ENCODE results near the gene FPR3.

The FPR3 gene

GRCh38 chr19:51798062-51798461 is 3.1 kb downstream of the FPR3 start:
- TF ChIP-seq TEAD4 (IDR thresholded peaks at IDR 0.05): no peak
- TF ChIP-seq MAX (IDR thresholded peaks at IDR 0.05): no peak
- no peak for TF ChIP-seq EGR1 (IDR thresholded peaks at IDR 0.05)
- TF ChIP-seq CREB1 (IDR thresholded peaks at IDR 0.05; ENCODE audit: low read depth): no peak
- no peak for TF ChIP-seq USF1 (IDR thresholded peaks at IDR 0.05)
- TF ChIP-seq CEBPB (IDR thresholded peaks at IDR 0.05): no peak

GRCh38 chr19:51799034-51799773 is 4.2 kb downstream of the FPR3 start:
- TF ChIP-seq NFIC (IDR thresholded peaks at IDR 0.05) (peak; percentile 26; the same call in 1 of the 2 replicates), CEBPB (IDR thresholded peaks at IDR 0.05) (no peak)

GRCh38 chr19:51799774-51800472 is 5.0 kb downstream of the FPR3 start:
- TF ChIP-seq ZBTB7A (IDR thresholded peaks at IDR 0.05; ENCODE audit: low read depth) (no peak), YY1 (IDR thresholded peaks at IDR 0.05; ENCODE audit: low read depth) (no peak), REST (IDR thresholded peaks at IDR 0.05; ENCODE audit: low read depth) (no peak), TEAD4 (IDR thresholded peaks at IDR 0.05) (no peak), TAF1 (IDR thresholded peaks at IDR 0.05; ENCODE audit: low read depth) (no peak), CREB1 (IDR thresholded peaks at IDR 0.05; ENCODE audit: low read depth) (no peak), FOXM1 (IDR thresholded peaks at IDR 0.05; ENCODE audit: borderline replicate concordance, low read depth) (no peak), MAX (IDR thresholded peaks at IDR 0.05) (no peak), RAD21 (IDR thresholded peaks at IDR 0.05; ENCODE audit: low read depth) (no peak), EP300 (IDR thresholded peaks at IDR 0.05; ENCODE audit: borderline replicate concordance) (no peak)

GRCh38 chr19:51800473-51801244 is 5.7 kb downstream of the FPR3 start:
- TF ChIP-seq TAF1 (IDR thresholded peaks at IDR 0.05; ENCODE audit: low read depth) (no peak), CREB1 (IDR thresholded peaks at IDR 0.05; ENCODE audit: low read depth) (no peak), EP300 (IDR thresholded peaks at IDR 0.05; ENCODE audit: borderline replicate concordance) (no peak), ZBTB7A (IDR thresholded peaks at IDR 0.05; ENCODE audit: low read depth) (no peak), YY1 (IDR thresholded peaks at IDR 0.05; ENCODE audit: low read depth) (no peak), RAD21 (IDR thresholded peaks at IDR 0.05; ENCODE audit: low read depth) (no peak), USF1 (IDR thresholded peaks at IDR 0.05) (no peak), FOXM1 (IDR thresholded peaks at IDR 0.05; ENCODE audit: borderline replicate concordance, low read depth) (no peak), EGR1 (IDR thresholded peaks at IDR 0.05) (no peak), NFIC (IDR thresholded peaks at IDR 0.05) (no peak), TCF12 (IDR thresholded peaks at IDR 0.05; ENCODE audit: low read depth) (no peak), CEBPB (IDR thresholded peaks at IDR 0.05) (no peak), TEAD4 (IDR thresholded peaks at IDR 0.05) (no peak), MAX (IDR thresholded peaks at IDR 0.05) (no peak), REST (IDR thresholded peaks at IDR 0.05; ENCODE audit: low read depth) (no peak)

GRCh38 chr19:51802775-51803174 is 7.8 kb downstream of the FPR3 start:
- no peak for TF ChIP-seq EP300 (IDR thresholded peaks at IDR 0.05; ENCODE audit: borderline replicate concordance)
- TF ChIP-seq ZBTB7A (IDR thresholded peaks at IDR 0.05; ENCODE audit: low read depth): no peak
- no peak for TF ChIP-seq TAF1 (IDR thresholded peaks at IDR 0.05; ENCODE audit: low read depth)
- no peak for TF ChIP-seq CEBPB (IDR thresholded peaks at IDR 0.05)
- TF ChIP-seq TCF12 (IDR thresholded peaks at IDR 0.05; ENCODE audit: low read depth): no peak
- TF ChIP-seq YY1 (IDR thresholded peaks at IDR 0.05; ENCODE audit: low read depth): no peak
- no peak for TF ChIP-seq FOXM1 (IDR thresholded peaks at IDR 0.05; ENCODE audit: borderline replicate concordance, low read depth)
- no peak for TF ChIP-seq MAX (IDR thresholded peaks at IDR 0.05)

Data from Ishikawa (cell line).